Measurements from ENCODE around the gene KRTAP10-5.
"Not testable (repeated sequence)": the region's sequence is repeated elsewhere in the genome, so short reads cannot be mapped to it uniquely, and the experiment has no call there.

The KRTAP10-5 gene

GRCh38 chr21:44611551-44611950, 31.1 kb upstream of the KRTAP10-5 start:
- in situ Hi-C loops (cut with MboI; ENCODE audit: low sequenced_read_pairs): no loop called here

GRCh38 chr21:44610157-44610843, 29.9 kb upstream of the KRTAP10-5 start:
- in situ Hi-C loops (cut with MboI; ENCODE audit: low sequenced_read_pairs): not testable (repeated sequence)

GRCh38 chr21:44609193-44609592, 28.8 kb upstream of the KRTAP10-5 start:
- in situ Hi-C loops (cut with MboI; ENCODE audit: low sequenced_read_pairs): no loop called here

GRCh38 chr21:44606495-44606894, 26.1 kb upstream of the KRTAP10-5 start:
- in situ Hi-C loops (cut with MboI; ENCODE audit: low sequenced_read_pairs): no loop called here

GRCh38 chr21:44603911-44604310, 23.5 kb upstream of the KRTAP10-5 start:
- in situ Hi-C loops (cut with MboI; ENCODE audit: low sequenced_read_pairs): no loop called here

GRCh38 chr21:44603109-44603875, 22.9 kb upstream of the KRTAP10-5 start:
- in situ Hi-C loops (cut with MboI; ENCODE audit: low sequenced_read_pairs): no loop called here

GRCh38 chr21:44602463-44602850, 22.1 kb upstream of the KRTAP10-5 start:
- in situ Hi-C loops (cut with MboI; ENCODE audit: low sequenced_read_pairs): no loop called here

- in situ Hi-C loops (cut with MboI; ENCODE audit: low sequenced_read_pairs): no loop called here
These were observed 21.4 kb upstream of the KRTAP10-5 start for GRCh38 chr21:44601596-44602462.

GRCh38 chr21:44601091-44601490, 20.7 kb upstream of the KRTAP10-5 start:
- in situ Hi-C loops (cut with MboI; ENCODE audit: low sequenced_read_pairs): not testable (repeated sequence)

GRCh38 chr21:44600118-44600978, 19.9 kb upstream of the KRTAP10-5 start, which contains the start of gene KRTAP10-7:
KRTAP10-7 (plus strand) TSS chr21:44600597; CDS start chr21:44600622, 25 bp downstream.
- in situ Hi-C loops (cut with MboI; ENCODE audit: low sequenced_read_pairs): not testable (repeated sequence)

GRCh38 chr21:44599264-44600029, 19.0 kb upstream of the KRTAP10-5 start:
- in situ Hi-C loops (cut with MboI; ENCODE audit: low sequenced_read_pairs): no loop called here

- in situ Hi-C loops (cut with MboI; ENCODE audit: low sequenced_read_pairs): no loop called here
These were observed 17.7 kb upstream of the KRTAP10-5 start for GRCh38 chr21:44598061-44598460.

- in situ Hi-C loops (cut with MboI; ENCODE audit: low sequenced_read_pairs): no loop called here
These were observed 15.8 kb upstream of the KRTAP10-5 start for GRCh38 chr21:44596068-44596725.

GRCh38 chr21:44595524-44595923, 15.1 kb upstream of the KRTAP10-5 start:
- in situ Hi-C loops (cut with MboI; ENCODE audit: low sequenced_read_pairs): no loop called here

GRCh38 chr21:44594406-44594916, 14.1 kb upstream of the KRTAP10-5 start:
- in situ Hi-C loops (cut with MboI; ENCODE audit: low sequenced_read_pairs): no loop called here

- in situ Hi-C loops (cut with MboI; ENCODE audit: low sequenced_read_pairs): no loop called here
These were observed 13.4 kb upstream of the KRTAP10-5 start for GRCh38 chr21:44593598-44594405.

GRCh38 chr21:44592446-44593311, 12.3 kb upstream of the KRTAP10-5 start, which contains the start of gene KRTAP10-6:
KRTAP10-6 (minus strand) TSS chr21:44592505; CDS start chr21:44592484, 21 bp downstream.
- in situ Hi-C loops (cut with MboI; ENCODE audit: low sequenced_read_pairs): no loop called here
